ENCODE results near the gene OCA2.

GRCh38 chr15:28051955-28052633, 47.0 kb downstream of the OCA2 start:
- TF ChIP-seq CTCF (IDR thresholded peaks at IDR 0.05) (no peak), POLR2AphosphoS5 (IDR thresholded peaks at IDR 0.05) (no peak), POLR2A (IDR thresholded peaks at IDR 0.05) (no peak)

All from prostate gland (tissue), 2 donors.